ENCODE measurements around the gene KNTC1.

The KNTC1 gene

DNA sequence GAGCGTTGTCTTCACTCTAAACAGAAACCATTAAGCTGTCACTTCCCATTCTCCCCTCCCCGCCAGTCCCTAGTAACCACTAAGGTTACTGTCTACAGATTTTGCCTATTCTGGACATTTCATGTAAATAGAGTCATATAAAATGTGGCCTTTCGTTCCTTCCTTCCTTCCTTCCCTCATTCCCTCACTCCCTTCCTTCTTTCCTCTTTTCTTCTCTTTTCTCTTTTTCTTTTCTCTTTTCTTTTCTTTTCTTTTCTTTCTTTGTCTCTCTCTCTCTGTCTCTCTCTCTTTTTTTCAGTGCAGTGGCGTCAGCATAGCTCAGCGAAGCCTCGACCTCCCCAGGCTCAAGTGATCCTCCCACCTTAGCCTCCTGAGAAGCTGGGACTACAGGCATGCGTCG is 138.3 kb downstream of the KNTC1 start:
- Histone ChIP-seq H3K4me1 (ENCODE audit: control insufficient read depth in 1 of 2, insufficient read depth in 1 of 2, low read depth in 1 of 2, low read length in 1 of 2) (no peaks in the 10 kb centered on the region), H3K27ac (no peak overlapping the region), H3K27me3 (no peaks in the 10 kb centered on the region), H3K9me3 (no peaks in the 10 kb centered on the region), H3K36me3 (no peaks in the 10 kb centered on the region), H3K4me3 (ENCODE audit: low read depth in 1 of 2, low read length in 1 of 2) (no peak overlapping the region)
- TF ChIP-seq, protein P1, sequence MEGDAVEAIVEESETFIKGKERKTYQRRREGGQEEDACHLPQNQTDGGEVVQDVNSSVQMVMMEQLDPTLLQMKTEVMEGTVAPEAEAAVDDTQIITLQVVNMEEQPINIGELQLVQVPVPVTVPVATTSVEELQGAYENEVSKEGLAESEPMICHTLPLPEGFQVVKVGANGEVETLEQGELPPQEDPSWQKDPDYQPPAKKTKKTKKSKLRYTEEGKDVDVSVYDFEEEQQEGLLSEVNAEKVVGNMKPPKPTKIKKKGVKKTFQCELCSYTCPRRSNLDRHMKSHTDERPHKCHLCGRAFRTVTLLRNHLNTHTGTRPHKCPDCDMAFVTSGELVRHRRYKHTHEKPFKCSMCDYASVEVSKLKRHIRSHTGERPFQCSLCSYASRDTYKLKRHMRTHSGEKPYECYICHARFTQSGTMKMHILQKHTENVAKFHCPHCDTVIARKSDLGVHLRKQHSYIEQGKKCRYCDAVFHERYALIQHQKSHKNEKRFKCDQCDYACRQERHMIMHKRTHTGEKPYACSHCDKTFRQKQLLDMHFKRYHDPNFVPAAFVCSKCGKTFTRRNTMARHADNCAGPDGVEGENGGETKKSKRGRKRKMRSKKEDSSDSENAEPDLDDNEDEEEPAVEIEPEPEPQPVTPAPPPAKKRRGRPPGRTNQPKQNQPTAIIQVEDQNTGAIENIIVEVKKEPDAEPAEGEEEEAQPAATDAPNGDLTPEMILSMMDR (IDR thresholded peaks at IDR 0.05): no peak

DNA sequence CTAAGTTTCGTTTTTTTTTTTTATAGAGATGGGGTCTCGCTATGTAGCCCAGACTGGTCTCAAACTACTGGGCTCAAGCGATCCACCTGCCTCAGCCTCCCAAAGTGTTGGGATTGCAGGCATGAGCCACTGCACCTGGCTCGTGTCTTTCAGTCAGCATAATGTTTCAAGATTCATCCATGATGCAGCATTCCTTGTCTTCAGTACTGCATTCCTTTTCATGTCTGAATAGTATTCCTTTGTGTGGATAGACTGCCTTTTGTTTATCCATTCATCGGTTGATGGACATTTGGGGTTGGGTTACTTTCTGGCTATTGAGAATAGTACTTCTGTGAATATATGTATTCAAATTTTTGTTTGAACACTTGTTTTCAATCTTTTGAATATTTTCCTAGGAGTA is 138.7 kb downstream of the KNTC1 start:
- Histone ChIP-seq H3K36me3 (no peaks in the 10 kb centered on the region), H3K27me3 (no peaks in the 10 kb centered on the region), H3K9me3 (no peaks in the 10 kb centered on the region), H3K4me1 (ENCODE audit: control insufficient read depth in 1 of 2, insufficient read depth in 1 of 2, low read depth in 1 of 2, low read length in 1 of 2) (no peaks in the 10 kb centered on the region), H3K27ac (no peak overlapping the region), H3K4me3 (ENCODE audit: low read depth in 1 of 2, low read length in 1 of 2) (no peak overlapping the region)
- TF ChIP-seq, protein P1 (IDR thresholded peaks at IDR 0.05): no peak

DNA sequence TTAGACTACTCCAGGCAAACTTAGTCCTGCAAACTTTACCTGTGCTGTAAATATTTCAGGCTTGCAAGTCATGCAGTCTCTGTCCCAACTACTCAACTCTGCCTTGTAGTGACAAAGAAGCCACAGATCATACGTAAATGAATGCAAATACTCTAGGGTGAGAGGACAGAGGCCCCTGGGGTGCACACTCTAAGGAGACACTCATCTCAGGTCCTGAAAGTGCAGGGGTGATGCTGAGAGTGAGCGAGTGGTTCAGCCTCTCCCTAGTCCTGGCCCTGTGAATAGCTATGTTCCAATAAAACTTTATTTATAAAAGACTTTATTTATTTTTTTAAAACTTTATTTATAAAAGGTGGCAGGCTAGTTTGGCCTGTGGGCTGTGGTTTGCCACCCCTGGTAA is 141.2 kb downstream of the KNTC1 start:
- Histone ChIP-seq H3K36me3 (no peaks in the 10 kb centered on the region), H3K4me1 (ENCODE audit: control insufficient read depth in 1 of 2, insufficient read depth in 1 of 2, low read depth in 1 of 2, low read length in 1 of 2) (no peaks in the 10 kb centered on the region), H3K27me3 (peaks cover 3% of the 10 kb centered on the region), H3K27ac (no peak overlapping the region), H3K9me3 (no peaks in the 10 kb centered on the region), H3K4me3 (ENCODE audit: low read depth in 1 of 2, low read length in 1 of 2) (no peak overlapping the region)
- TF ChIP-seq, protein P1 (IDR thresholded peaks at IDR 0.05): no peak

DNA sequence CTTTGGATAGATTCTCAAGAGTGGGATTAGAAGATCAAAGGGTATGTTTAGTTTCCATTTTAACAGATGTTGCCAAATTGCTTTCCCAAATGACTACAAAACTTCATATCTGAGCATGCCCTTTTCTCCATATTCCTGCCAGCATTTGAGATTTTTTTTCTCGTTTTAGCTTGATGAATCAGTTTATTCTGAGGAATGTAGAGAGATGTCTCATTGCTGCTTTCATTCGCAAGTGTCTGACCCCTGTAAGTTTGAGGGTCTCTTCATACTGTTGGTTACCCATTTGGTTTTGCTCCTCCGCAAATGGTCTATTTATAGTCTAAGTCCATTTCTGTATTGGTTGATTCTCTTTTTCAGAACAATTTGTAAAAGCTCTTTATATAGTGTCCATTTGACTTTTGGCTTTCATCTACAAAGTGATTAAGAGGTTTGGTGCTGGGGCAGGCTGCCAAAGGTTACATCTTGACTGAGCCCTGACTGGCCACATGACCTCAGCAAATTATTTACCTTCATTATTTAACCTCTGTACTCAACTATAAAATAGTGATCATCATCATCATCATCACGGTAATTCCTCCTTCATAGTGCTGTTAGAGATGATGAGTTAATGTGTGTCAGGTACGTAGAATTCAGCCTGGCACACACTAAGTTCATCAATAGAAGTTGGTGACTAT is 142.5 kb downstream of the KNTC1 start:
- Histone ChIP-seq H3K27me3 (peaks cover 9% of the 10 kb centered on the region), H3K36me3 (no peaks in the 10 kb centered on the region), H3K4me3 (ENCODE audit: low read depth in 1 of 2, low read length in 1 of 2) (no peak overlapping the region), H3K9me3 (no peaks in the 10 kb centered on the region), H3K27ac (no peak overlapping the region), H3K4me1 (ENCODE audit: control insufficient read depth in 1 of 2, insufficient read depth in 1 of 2, low read depth in 1 of 2, low read length in 1 of 2) (no peaks in the 10 kb centered on the region)
- TF ChIP-seq, protein P1 (IDR thresholded peaks at IDR 0.05): no peak

DNA sequence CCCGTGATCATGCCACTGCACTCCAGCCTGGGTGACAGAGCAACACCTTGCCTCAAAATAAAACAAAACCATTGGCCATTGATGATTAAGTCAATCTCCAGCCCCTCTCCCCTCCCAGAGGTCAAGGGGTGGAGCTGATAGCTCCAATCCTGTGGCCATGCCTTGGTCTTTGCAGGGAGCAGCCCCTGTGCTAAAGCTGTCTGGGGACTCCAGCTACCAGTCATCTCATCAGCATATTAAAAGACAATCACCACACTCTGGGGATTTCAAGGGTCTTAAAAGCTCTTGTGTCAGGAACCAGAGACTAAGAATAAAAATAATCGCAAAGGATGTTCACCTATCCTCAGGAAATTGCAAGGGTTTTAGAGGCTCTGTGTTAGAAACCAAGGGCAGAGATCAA is 145.5 kb downstream of the KNTC1 start:
- peaks cover 9% of the 10 kb centered on the region for H3K27me3 ChIP-seq
- no peak overlapping the region for H3K4me3 ChIP-seq (ENCODE audit: low read depth in 1 of 2, low read length in 1 of 2)
- TF ChIP-seq, protein P1 (IDR thresholded peaks at IDR 0.05): no peak
- no peaks in the 10 kb centered on the region for H3K9me3 ChIP-seq
- H3K4me1 ChIP-seq (ENCODE audit: control insufficient read depth in 1 of 2, insufficient read depth in 1 of 2, low read depth in 1 of 2, low read length in 1 of 2): no peaks in the 10 kb centered on the region
- no peak overlapping the region for H3K27ac ChIP-seq
- no peaks in the 10 kb centered on the region for H3K36me3 ChIP-seq

All from neutrophil (primary cell).